ENCODE results near the gene ANXA11.
"Not testable (repeated sequence)": the region's sequence is repeated elsewhere in the genome, so short reads cannot be mapped to it uniquely, and the experiment has no call there.

Gene ANXA11

GRCh38 chr10:80234331-80235235, 29.2 kb upstream of the ANXA11 start:
- not testable (repeated sequence) for H3K14ac ChIP-seq (ENCODE audit: low read length in 2 of 2); H2BK5ac ChIP-seq (ENCODE audit: low read depth, low read length, poor library complexity, severe bottlenecking); H4K91ac ChIP-seq (ENCODE audit: low read length); H3K4me1 ChIP-seq (ENCODE audit: control insufficient read depth, insufficient read depth, low read depth, low read length); H3K27ac ChIP-seq (ENCODE audit: low read length, poor library complexity, severe bottlenecking); H2BK15ac ChIP-seq (ENCODE audit: low read depth, poor library complexity, severe bottlenecking); H3K36me3 ChIP-seq (ENCODE audit: control insufficient read depth in 1 of 2, insufficient read depth in 2 of 2, low read depth in 1 of 2, low read length in 2 of 2); H2AFZ ChIP-seq (ENCODE audit: low read depth, low read length); H2BK12ac ChIP-seq (ENCODE audit: low read length in 2 of 2); H4K8ac ChIP-seq (ENCODE audit: low read length); H3K23ac ChIP-seq (ENCODE audit: low read length in 2 of 2); H3K79me1 ChIP-seq (replicated peaks; ENCODE audit: low read length, poor library complexity, severe bottlenecking); H2AK5ac ChIP-seq (ENCODE audit: low read length, severe bottlenecking); H2BK120ac ChIP-seq (ENCODE audit: low read depth, low read length); H3K9ac ChIP-seq (ENCODE audit: low read length); H3K9me3 ChIP-seq (ENCODE audit: control insufficient read depth, low read length); H3K27me3 ChIP-seq (ENCODE audit: control insufficient read depth in 1 of 2, insufficient read depth in 1 of 2, low read length in 2 of 2); H3K18ac ChIP-seq (ENCODE audit: low read depth in 1 of 2, low read length in 2 of 2); H3K4ac ChIP-seq (ENCODE audit: low read depth in 1 of 2, low read length in 2 of 2); H3K4me3 ChIP-seq (ENCODE audit: insufficient read depth in 1 of 2, low read depth in 1 of 2, low read length in 2 of 2); DNase-seq; H3K4me2 ChIP-seq (ENCODE audit: low read length, poor library complexity, severe bottlenecking)
- 97% methylated on average over 5 of the region's 11 CpGs for WGBS

GRCh38 chr10:80233871-80234270, 28.5 kb upstream of the ANXA11 start:
- not testable (repeated sequence) for H2BK120ac ChIP-seq (ENCODE audit: low read depth, low read length); DNase-seq; H3K36me3 ChIP-seq (ENCODE audit: control insufficient read depth in 1 of 2, insufficient read depth in 2 of 2, low read depth in 1 of 2, low read length in 2 of 2); H3K4me1 ChIP-seq (ENCODE audit: control insufficient read depth, insufficient read depth, low read depth, low read length); H3K4me2 ChIP-seq (ENCODE audit: low read length, poor library complexity, severe bottlenecking); H2AK5ac ChIP-seq (ENCODE audit: low read length, severe bottlenecking); H3K4ac ChIP-seq (ENCODE audit: low read depth in 1 of 2, low read length in 2 of 2); H3K9ac ChIP-seq (ENCODE audit: low read length); H2AFZ ChIP-seq (ENCODE audit: low read depth, low read length); H3K79me1 ChIP-seq (replicated peaks; ENCODE audit: low read length, poor library complexity, severe bottlenecking); H2BK12ac ChIP-seq (ENCODE audit: low read length in 2 of 2); H3K14ac ChIP-seq (ENCODE audit: low read length in 2 of 2); H4K8ac ChIP-seq (ENCODE audit: low read length); H3K9me3 ChIP-seq (ENCODE audit: control insufficient read depth, low read length); H3K18ac ChIP-seq (ENCODE audit: low read depth in 1 of 2, low read length in 2 of 2); H3K27me3 ChIP-seq (ENCODE audit: control insufficient read depth in 1 of 2, insufficient read depth in 1 of 2, low read length in 2 of 2); H4K91ac ChIP-seq (ENCODE audit: low read length); H2BK15ac ChIP-seq (ENCODE audit: low read depth, poor library complexity, severe bottlenecking); H3K27ac ChIP-seq (ENCODE audit: low read length, poor library complexity, severe bottlenecking); H3K4me3 ChIP-seq (ENCODE audit: insufficient read depth in 1 of 2, low read depth in 1 of 2, low read length in 2 of 2); H3K23ac ChIP-seq (ENCODE audit: low read length in 2 of 2); H2BK5ac ChIP-seq (ENCODE audit: low read depth, low read length, poor library complexity, severe bottlenecking)
- 80% methylated on average over 1 of the region's 1 CpG for WGBS

- not testable (repeated sequence) for H2BK15ac ChIP-seq (ENCODE audit: low read depth, poor library complexity, severe bottlenecking); H3K4me3 ChIP-seq (ENCODE audit: insufficient read depth in 1 of 2, low read depth in 1 of 2, low read length in 2 of 2); H3K4me1 ChIP-seq (ENCODE audit: control insufficient read depth, insufficient read depth, low read depth, low read length); H3K9me3 ChIP-seq (ENCODE audit: control insufficient read depth, low read length); DNase-seq; H2AFZ ChIP-seq (ENCODE audit: low read depth, low read length); H2BK12ac ChIP-seq (ENCODE audit: low read length in 2 of 2); H2AK5ac ChIP-seq (ENCODE audit: low read length, severe bottlenecking); H3K23ac ChIP-seq (ENCODE audit: low read length in 2 of 2); H3K36me3 ChIP-seq (ENCODE audit: control insufficient read depth in 1 of 2, insufficient read depth in 2 of 2, low read depth in 1 of 2, low read length in 2 of 2); H3K27me3 ChIP-seq (ENCODE audit: control insufficient read depth in 1 of 2, insufficient read depth in 1 of 2, low read length in 2 of 2); H3K79me1 ChIP-seq (replicated peaks; ENCODE audit: low read length, poor library complexity, severe bottlenecking); H3K4me2 ChIP-seq (ENCODE audit: low read length, poor library complexity, severe bottlenecking); H3K4ac ChIP-seq (ENCODE audit: low read depth in 1 of 2, low read length in 2 of 2); H3K14ac ChIP-seq (ENCODE audit: low read length in 2 of 2); H3K18ac ChIP-seq (ENCODE audit: low read depth in 1 of 2, low read length in 2 of 2); H4K8ac ChIP-seq (ENCODE audit: low read length); H2BK5ac ChIP-seq (ENCODE audit: low read depth, low read length, poor library complexity, severe bottlenecking); H4K91ac ChIP-seq (ENCODE audit: low read length); H2BK120ac ChIP-seq (ENCODE audit: low read depth, low read length)
- H3K9ac ChIP-seq (ENCODE audit: low read length): peak overlapping the region; percentile 64
- WGBS: 65% methylated on average over 4 of the region's 4 CpGs
- peak overlapping the region; percentile 69 for H3K27ac ChIP-seq (ENCODE audit: low read length, poor library complexity, severe bottlenecking)
Measured at GRCh38 chr10:80226723-80227122, 21.4 kb upstream of the ANXA11 start.

- not testable (repeated sequence) for H3K27me3 ChIP-seq (ENCODE audit: control insufficient read depth in 1 of 2, insufficient read depth in 1 of 2, low read length in 2 of 2); H3K23ac ChIP-seq (ENCODE audit: low read length in 2 of 2); H2BK5ac ChIP-seq (ENCODE audit: low read depth, low read length, poor library complexity, severe bottlenecking); H3K9ac ChIP-seq (ENCODE audit: low read length); H2BK120ac ChIP-seq (ENCODE audit: low read depth, low read length); H2BK15ac ChIP-seq (ENCODE audit: low read depth, poor library complexity, severe bottlenecking); H3K79me1 ChIP-seq (replicated peaks; ENCODE audit: low read length, poor library complexity, severe bottlenecking); H3K27ac ChIP-seq (ENCODE audit: low read length, poor library complexity, severe bottlenecking); H3K9me3 ChIP-seq (ENCODE audit: control insufficient read depth, low read length); DNase-seq; H2AFZ ChIP-seq (ENCODE audit: low read depth, low read length); H3K14ac ChIP-seq (ENCODE audit: low read length in 2 of 2); H2BK12ac ChIP-seq (ENCODE audit: low read length in 2 of 2); H3K36me3 ChIP-seq (ENCODE audit: control insufficient read depth in 1 of 2, insufficient read depth in 2 of 2, low read depth in 1 of 2, low read length in 2 of 2); H3K4me3 ChIP-seq (ENCODE audit: insufficient read depth in 1 of 2, low read depth in 1 of 2, low read length in 2 of 2); H4K8ac ChIP-seq (ENCODE audit: low read length); H4K91ac ChIP-seq (ENCODE audit: low read length); H3K4me2 ChIP-seq (ENCODE audit: low read length, poor library complexity, severe bottlenecking); H3K4ac ChIP-seq (ENCODE audit: low read depth in 1 of 2, low read length in 2 of 2); H3K4me1 ChIP-seq (ENCODE audit: control insufficient read depth, insufficient read depth, low read depth, low read length); H3K18ac ChIP-seq (ENCODE audit: low read depth in 1 of 2, low read length in 2 of 2); H2AK5ac ChIP-seq (ENCODE audit: low read length, severe bottlenecking)
- no CpG with 5 or more reads among the region's 5 CpGs for WGBS
Measured at GRCh38 chr10:80223031-80223419, 17.7 kb upstream of the ANXA11 start.

Data from mesenchymal stem cell (in vitro differentiated cells and primary cell).